GM10248 (cell line): ENCODE results near the gene BICD2.

Experiments
- CTCF ChIA-PET: fragments of 300-600 bp; sonication (Branson Sonifier 250); formaldehyde crosslinking; extraction: SDS; loops from one replicate; lab custom pipeline; 2021; ENCODE audit warnings: antibody characterized with exemption; lab: Yijun Ruan, JAX
- POLR2A ChIA-PET: fragments of 350-650 bp; sonication (Branson Sonifier 250); formaldehyde crosslinking; extraction: SDS; loops from one replicate; lab custom pipeline; 2020; ENCODE audit warnings: antibody characterized with exemption; lab: Yijun Ruan, JAX
- DNase-seq: peaks from one replicate; pipeline ENCODE4 v3.0.0; 2012; ENCODE audit errors: extremely low spot score
- TF ChIP-seq, protein P1 (sequence below): IDR thresholded peaks from 2 replicates; pipeline ENCODE4 v1.5.1; 2012; ENCODE audit warnings: mild to moderate bottlenecking, low read depth; ENCODE audit errors: extremely low read depth, missing control alignments, control extremely low read depth

The BICD2 gene

DNA sequence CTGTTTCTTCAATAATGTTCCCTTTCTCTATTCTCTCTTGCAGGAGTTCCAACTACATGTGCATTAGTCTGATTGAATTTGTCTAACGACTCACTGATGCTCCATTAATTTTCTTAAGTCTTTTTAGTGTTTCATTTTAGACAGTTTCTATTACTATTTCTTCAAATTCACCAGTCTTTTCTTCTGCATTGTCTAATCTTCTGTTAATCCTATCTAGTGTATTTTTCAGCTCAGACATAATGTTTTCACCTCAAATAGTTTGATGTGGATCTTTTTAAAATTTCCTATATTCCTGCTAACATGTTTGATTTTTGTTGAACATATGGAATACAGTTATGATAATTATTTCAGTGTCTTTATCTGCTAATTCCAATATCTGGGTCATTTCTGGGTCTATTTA is 21.7 kb upstream of the BICD2 start:
- ChIA-PET POLR2A (no interaction called here), CTCF (interaction anchor here (1.3 to 9.6 kb wide), 2 partner anchors 22 to 69 kb away, joined by 4 to 191 read pairs; partner anchors contain the start of gene BICD2)
- no peak for DNase-seq
- TF ChIP-seq, protein P1, sequence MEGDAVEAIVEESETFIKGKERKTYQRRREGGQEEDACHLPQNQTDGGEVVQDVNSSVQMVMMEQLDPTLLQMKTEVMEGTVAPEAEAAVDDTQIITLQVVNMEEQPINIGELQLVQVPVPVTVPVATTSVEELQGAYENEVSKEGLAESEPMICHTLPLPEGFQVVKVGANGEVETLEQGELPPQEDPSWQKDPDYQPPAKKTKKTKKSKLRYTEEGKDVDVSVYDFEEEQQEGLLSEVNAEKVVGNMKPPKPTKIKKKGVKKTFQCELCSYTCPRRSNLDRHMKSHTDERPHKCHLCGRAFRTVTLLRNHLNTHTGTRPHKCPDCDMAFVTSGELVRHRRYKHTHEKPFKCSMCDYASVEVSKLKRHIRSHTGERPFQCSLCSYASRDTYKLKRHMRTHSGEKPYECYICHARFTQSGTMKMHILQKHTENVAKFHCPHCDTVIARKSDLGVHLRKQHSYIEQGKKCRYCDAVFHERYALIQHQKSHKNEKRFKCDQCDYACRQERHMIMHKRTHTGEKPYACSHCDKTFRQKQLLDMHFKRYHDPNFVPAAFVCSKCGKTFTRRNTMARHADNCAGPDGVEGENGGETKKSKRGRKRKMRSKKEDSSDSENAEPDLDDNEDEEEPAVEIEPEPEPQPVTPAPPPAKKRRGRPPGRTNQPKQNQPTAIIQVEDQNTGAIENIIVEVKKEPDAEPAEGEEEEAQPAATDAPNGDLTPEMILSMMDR = no peak

DNA sequence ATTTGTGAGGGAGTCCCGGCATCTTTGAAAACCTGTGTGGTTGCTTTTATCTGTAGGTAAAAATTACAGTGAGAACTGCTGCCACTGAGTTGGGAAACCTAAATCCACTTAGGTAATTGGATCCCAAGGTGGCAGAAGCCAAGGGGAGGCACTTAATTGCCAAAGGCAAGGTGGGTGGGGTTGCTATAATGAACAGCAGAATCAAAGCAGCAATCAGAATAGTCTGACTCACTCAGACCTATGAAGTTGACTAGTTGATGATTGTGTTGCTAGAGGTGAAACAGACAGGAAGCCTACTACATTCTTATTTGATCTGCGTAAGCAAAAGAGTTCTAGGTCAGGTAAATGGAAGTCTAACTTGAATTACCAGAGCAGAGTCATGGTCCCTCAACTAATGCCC is 17.3 kb upstream of the BICD2 start:
- CTCF ChIA-PET = no interaction called here
- no peak for DNase-seq
- POLR2A ChIA-PET = no interaction called here
- TF ChIP-seq, protein P1 = no peak

DNA sequence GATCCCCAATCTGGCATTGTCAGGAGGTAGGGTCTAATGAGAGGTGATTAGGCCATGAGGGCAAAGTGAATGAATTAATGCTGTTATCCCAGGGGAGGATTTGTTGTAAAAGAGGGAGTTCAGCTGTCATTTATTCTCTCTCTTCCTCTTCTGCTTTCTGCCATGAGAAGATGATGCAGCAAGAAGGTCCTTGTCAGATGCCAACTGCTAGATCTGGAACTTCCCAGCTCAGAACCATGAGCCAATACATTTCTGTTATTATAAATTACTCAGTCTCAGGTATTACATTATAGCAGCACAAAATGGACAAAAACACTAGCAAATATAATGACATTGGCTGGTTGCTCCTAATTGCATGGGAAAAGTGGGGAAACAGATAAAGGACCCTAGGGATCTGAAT is 15.6 kb upstream of the BICD2 start:
- ChIA-PET CTCF (interaction anchor here (1.6 to 2.2 kb wide), 3 partner anchors 9 to 15 kb away, joined by 4 to 10 read pairs (median 7); partner anchors contain the start of gene BICD2), POLR2A (no interaction called here)
- TF ChIP-seq, protein P1 = no peak
- DNase-seq = no peak

DNA sequence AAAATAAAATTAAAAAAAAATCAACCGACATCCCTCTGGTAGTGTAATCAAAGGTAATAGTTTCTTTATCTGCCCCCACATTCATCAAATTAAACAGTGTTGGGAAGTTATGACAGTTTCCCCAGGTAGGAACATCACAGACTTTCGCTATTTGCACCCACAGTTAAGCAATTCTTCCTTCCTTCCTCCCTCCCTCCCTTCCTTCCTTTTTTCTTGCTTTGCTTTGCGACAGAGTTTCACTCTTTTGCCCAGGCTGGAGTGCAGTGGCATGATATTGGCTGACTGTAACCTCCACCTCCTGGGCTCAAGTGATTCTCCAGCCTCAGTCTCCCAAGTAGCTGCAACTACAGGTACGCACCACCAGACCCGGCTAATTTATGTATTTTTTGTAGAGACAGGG is 10.8 kb upstream of the BICD2 start:
- TF ChIP-seq, protein P1 = no peak
- POLR2A ChIA-PET = no interaction called here
- CTCF ChIA-PET = interaction anchor here (1.6 kb wide), 1 partner anchor 58 kb away, joined by 3 read pairs; no protein-coding TSS in a partner anchor
- no peak for DNase-seq

DNA sequence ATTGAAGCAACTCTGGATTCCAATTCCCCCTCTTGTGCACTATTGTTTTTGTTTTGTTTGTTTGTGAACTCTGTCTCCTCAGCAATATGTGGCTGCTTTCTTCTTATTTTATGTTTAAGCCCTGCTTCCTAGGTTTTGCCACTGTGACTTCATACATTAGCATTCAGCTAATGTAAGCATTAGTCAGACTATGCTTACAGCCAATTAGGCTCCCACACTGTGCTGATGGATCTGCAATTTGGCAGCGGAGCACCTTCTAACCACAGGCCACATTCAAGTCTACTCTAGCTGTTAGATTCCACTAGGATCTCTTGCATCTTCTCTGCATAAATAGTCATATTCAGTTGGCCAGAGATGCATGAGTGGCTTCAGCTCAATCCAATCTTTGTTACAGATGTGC is 9.6 kb upstream of the BICD2 start:
- CTCF ChIA-PET = interaction anchor here (1.0 to 1.1 kb wide), 3 partner anchors 9 to 17 kb away, joined by 3 to 4 read pairs (median 3); no protein-coding TSS in a partner anchor
- POLR2A ChIA-PET = no interaction called here
- DNase-seq = no peak
- TF ChIP-seq, protein P1 = no peak

DNA sequence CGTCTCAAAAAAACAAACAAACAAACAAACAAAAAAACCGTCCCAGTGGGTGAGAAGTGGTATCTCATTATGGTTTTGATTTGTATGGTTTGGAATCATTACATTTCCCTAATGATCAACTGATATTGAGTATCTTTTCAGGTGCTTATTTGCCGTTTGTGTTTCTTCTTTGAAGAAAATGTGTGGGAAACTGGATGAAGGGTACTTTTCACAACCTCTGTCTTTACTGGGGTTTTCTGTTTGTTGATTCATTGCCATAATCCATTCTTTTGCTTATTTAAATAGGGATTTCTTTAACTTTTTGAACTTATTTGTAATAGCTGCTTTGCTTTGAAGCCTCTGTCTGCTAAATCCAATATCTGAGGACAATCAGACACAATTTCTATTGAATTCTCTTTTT is 9.2 kb upstream of the BICD2 start:
- TF ChIP-seq, protein P1 = no peak
- ChIA-PET POLR2A (no interaction called here), CTCF (interaction anchor here (1.0 to 1.1 kb wide), 3 partner anchors 9 to 17 kb away, joined by 3 to 4 read pairs (median 3); no protein-coding TSS in a partner anchor)
- no peak for DNase-seq

DNA sequence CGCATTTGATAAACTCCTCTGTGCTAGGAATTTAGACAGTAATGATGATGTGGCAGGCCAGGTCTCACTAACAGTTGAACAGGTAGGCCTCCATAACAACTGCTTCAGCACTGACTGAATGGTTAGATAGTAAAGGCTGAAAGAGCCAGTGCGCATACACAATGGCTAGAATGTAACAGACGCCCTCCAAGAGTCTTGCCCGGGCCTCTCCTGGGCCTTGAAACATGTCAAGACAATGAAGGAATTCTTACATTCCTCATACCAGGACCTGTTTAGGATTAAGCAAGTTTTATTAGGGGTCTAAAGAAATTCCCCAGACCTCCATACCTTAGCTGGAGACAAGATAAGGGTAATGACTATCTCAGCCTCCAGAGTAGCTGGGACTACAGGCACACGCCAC is 6.7 kb upstream of the BICD2 start:
- TF ChIP-seq, protein P1 = no peak
- ChIA-PET POLR2A (no interaction called here), CTCF (interaction anchor here (1.2 to 2.2 kb wide), 2 partner anchors 9 to 20 kb away, joined by 4 to 7 read pairs; no protein-coding TSS in a partner anchor)
- no peak for DNase-seq
